Measurements from ENCODE around the gene BHLHE40.

Gene BHLHE40

DNA sequence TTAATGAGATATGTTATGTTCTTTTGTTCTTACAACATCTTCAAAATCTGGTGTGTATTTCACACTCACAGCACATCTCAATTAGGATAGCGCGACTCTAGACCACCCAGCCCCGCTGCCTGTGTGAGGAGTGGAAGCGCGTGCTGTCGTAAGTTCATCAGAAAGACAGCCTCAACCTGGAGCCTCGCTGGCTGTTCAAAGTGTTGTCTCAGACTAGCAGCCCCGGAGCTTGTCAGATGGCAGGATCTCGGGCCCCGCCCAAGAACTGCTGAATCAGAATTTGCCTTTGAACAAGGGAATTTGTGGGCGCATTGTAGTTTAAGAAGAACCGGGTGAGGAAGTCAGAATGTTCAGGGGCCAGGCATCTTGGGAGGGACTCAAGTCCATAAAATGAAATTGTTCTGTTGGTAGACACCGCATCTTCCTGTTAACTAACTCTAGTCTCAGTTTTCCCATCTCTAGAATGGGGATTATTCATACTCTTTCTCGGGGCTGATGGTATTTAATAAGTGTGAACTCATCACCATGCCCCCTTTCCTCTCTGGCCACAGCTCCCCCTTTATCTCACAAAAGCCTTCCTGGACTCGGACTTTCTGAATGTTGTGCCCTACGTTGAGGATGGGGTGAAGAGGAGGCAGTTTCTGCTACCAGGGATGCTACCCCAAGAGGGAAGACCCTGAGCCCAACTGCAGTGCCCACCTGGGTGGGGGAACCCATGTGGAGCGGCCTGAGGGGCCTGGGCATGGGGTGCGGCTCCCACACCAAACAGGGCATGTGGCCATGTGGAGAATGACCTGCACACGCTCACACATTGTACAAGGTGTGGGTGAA is 40.4 kb downstream of the BHLHE40 start:
- Histone ChIP-seq H3F3A (ENCODE audit: insufficient read depth, low read length) (no peaks in the 10 kb centered on the region), H4K20me1 (ENCODE audit: insufficient read depth, low read length) (no peaks in the 10 kb centered on the region), H3K4me2 (ENCODE audit: low read depth, low read length) (no peak overlapping the region), H3K4me3 (ENCODE audit: low read length) (no peak overlapping the region), H2AFZ (ENCODE audit: low read length) (no peak overlapping the region), H3K9ac (ENCODE audit: low read length) (no peak overlapping the region), H3K79me2 (ENCODE audit: low read length) (no peaks in the 10 kb centered on the region), H3K27ac (ENCODE audit: low read length) (no peak overlapping the region), H3K27me3 (replicated peaks; ENCODE audit: insufficient read depth, low read length) (no peaks in the 10 kb centered on the region), H3K4me1 (ENCODE audit: low read length) (no peaks in the 10 kb centered on the region), H3K9me3 (replicated peaks; ENCODE audit: insufficient read depth, low read length) (no peaks in the 10 kb centered on the region), H3K36me3 (replicated peaks; ENCODE audit: insufficient read depth, low read length) (no peaks in the 10 kb centered on the region), H3K9me2 (replicated peaks; ENCODE audit: insufficient read depth, low read length) (no peaks in the 10 kb centered on the region)
- DNase-seq = no peak
- TF ChIP-seq, protein P1, sequence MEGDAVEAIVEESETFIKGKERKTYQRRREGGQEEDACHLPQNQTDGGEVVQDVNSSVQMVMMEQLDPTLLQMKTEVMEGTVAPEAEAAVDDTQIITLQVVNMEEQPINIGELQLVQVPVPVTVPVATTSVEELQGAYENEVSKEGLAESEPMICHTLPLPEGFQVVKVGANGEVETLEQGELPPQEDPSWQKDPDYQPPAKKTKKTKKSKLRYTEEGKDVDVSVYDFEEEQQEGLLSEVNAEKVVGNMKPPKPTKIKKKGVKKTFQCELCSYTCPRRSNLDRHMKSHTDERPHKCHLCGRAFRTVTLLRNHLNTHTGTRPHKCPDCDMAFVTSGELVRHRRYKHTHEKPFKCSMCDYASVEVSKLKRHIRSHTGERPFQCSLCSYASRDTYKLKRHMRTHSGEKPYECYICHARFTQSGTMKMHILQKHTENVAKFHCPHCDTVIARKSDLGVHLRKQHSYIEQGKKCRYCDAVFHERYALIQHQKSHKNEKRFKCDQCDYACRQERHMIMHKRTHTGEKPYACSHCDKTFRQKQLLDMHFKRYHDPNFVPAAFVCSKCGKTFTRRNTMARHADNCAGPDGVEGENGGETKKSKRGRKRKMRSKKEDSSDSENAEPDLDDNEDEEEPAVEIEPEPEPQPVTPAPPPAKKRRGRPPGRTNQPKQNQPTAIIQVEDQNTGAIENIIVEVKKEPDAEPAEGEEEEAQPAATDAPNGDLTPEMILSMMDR (IDR thresholded peaks at IDR 0.05; ENCODE audit: low read length) = no peak
- no peak for TF ChIP-seq EZH2phosphoT487 (IDR thresholded peaks at IDR 0.05; ENCODE audit: low read length)
- no peak for TF ChIP-seq EZH2 (optimal IDR thresholded peaks at IDR 0.05; ENCODE audit: low read depth, low read length)

DNA sequence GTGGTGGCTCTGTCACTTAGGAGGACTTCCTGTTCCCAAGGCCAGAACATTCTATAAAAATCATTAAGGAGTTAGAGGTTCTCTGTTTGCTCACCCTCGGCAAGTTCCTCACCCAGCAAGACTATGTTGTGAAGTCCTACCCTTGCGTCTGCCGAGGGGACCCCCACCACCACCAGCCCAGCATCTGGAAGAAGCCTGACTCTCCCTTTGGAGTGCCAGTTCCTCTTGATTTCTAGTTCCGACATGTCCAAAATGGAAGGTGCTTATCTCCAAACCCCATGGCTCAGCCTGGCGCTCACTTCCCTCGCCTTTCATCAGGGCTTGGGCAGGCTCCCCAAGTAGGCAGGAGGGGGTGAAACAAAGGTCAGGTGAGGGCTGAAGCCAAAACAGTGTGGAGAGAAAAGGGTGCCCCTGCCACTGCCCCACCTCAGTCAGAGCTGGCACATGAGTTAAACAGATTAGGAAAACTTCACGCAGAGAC is 41.0 kb downstream of the BHLHE40 start:
- no peak overlapping the region for H3K9ac ChIP-seq (ENCODE audit: low read length)
- no peak overlapping the region for H3K27ac ChIP-seq (ENCODE audit: low read length)
- H3K4me2 ChIP-seq (ENCODE audit: low read depth, low read length) = no peak overlapping the region
- no peaks in the 10 kb centered on the region for H3K79me2 ChIP-seq (ENCODE audit: low read length)
- no peak for DNase-seq
- no peaks in the 10 kb centered on the region for H3K9me2 ChIP-seq (replicated peaks; ENCODE audit: insufficient read depth, low read length)
- H3K36me3 ChIP-seq (replicated peaks; ENCODE audit: insufficient read depth, low read length) = no peaks in the 10 kb centered on the region
- TF ChIP-seq EZH2phosphoT487 (IDR thresholded peaks at IDR 0.05; ENCODE audit: low read length) = no peak
- no peaks in the 10 kb centered on the region for H3K9me3 ChIP-seq (replicated peaks; ENCODE audit: insufficient read depth, low read length)
- H3F3A ChIP-seq (ENCODE audit: insufficient read depth, low read length) = no peaks in the 10 kb centered on the region
- no peaks in the 10 kb centered on the region for H3K4me1 ChIP-seq (ENCODE audit: low read length)
- no peaks in the 10 kb centered on the region for H4K20me1 ChIP-seq (ENCODE audit: insufficient read depth, low read length)
- H2AFZ ChIP-seq (ENCODE audit: low read length) = no peak overlapping the region
- H3K27me3 ChIP-seq (replicated peaks; ENCODE audit: insufficient read depth, low read length) = no peaks in the 10 kb centered on the region
- H3K4me3 ChIP-seq (ENCODE audit: low read length) = no peak overlapping the region

DNA sequence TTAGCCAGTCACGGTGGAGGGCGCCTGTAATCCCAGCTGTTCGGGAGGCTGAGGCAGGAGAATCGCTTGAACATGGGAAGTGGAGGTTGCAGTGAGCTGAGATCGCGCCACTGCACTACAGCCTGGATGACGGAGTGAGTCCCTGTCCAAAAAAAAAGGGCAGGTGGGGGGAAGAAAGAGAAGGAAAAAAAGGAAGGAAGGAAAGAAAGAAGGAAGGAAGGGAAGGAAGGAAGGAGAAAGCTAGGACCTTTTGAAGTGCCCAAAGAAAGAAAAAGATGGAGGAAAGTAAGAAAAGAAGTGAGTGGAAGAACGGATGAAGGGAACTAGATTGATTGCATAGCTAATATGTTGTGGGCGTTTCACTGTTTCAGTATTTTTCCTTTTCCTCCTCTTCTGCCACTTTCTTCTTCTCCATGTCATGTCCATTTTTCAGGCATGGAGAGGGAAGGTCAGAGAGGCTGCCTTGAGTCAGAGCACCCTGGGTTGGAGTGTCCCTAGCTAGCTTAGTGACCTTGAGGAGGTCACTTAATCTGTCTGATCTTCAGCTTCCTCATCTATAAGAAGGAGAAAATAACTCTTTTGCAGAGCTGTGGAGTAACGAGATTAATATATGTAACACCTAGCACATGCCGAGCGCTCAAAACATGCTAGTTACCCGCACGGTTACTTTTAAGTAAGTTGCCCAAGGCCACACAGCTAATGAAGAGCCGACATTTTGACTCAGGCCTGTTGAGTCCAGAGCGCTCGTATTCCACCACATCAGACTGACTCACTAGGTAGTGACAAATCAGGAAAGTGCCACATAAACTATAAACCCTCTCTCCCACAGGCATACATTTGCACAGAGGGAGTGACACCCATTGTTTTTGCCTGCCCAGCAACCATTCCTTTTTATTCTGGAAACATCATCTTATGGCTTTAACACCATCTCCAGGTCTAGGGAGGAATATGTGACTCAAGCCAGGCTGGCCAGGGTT is 42.2 kb downstream of the BHLHE40 start:
- Histone ChIP-seq H3K36me3 (replicated peaks; ENCODE audit: insufficient read depth, low read length) (no peaks in the 10 kb centered on the region), H4K20me1 (ENCODE audit: insufficient read depth, low read length) (no peaks in the 10 kb centered on the region), H3K9ac (ENCODE audit: low read length) (no peak overlapping the region), H3K27me3 (replicated peaks; ENCODE audit: insufficient read depth, low read length) (no peaks in the 10 kb centered on the region), H3K9me2 (replicated peaks; ENCODE audit: insufficient read depth, low read length) (no peaks in the 10 kb centered on the region), H3K4me3 (ENCODE audit: low read length) (no peak overlapping the region), H3K79me2 (ENCODE audit: low read length) (no peaks in the 10 kb centered on the region), H2AFZ (ENCODE audit: low read length) (no peak overlapping the region), H3K4me2 (ENCODE audit: low read depth, low read length) (no peak overlapping the region), H3K27ac (ENCODE audit: low read length) (no peak overlapping the region), H3K4me1 (ENCODE audit: low read length) (no peaks in the 10 kb centered on the region), H3F3A (ENCODE audit: insufficient read depth, low read length) (no peaks in the 10 kb centered on the region), H3K9me3 (replicated peaks; ENCODE audit: insufficient read depth, low read length) (no peaks in the 10 kb centered on the region)
- TF ChIP-seq EZH2phosphoT487 (IDR thresholded peaks at IDR 0.05; ENCODE audit: low read length) = no peak
- no peak for TF ChIP-seq EZH2 (optimal IDR thresholded peaks at IDR 0.05; ENCODE audit: low read depth, low read length)
- TF ChIP-seq, protein P1 (IDR thresholded peaks at IDR 0.05; ENCODE audit: low read length) = no peak
- no peak for DNase-seq
